Activated naive CD4-positive, alpha-beta T cell treated with anti-CD3 and anti-CD28 coated beads, Interleukin-2, amount 50 U/mL, for 16 hours (primary cell): ENCODE data around the gene SLC22A12.

Source experiments
- DNase-seq: peaks from one replicate; pipeline ENCODE4 v3.0.0-alpha.2; 2020

SLC22A12 gene

DNA sequence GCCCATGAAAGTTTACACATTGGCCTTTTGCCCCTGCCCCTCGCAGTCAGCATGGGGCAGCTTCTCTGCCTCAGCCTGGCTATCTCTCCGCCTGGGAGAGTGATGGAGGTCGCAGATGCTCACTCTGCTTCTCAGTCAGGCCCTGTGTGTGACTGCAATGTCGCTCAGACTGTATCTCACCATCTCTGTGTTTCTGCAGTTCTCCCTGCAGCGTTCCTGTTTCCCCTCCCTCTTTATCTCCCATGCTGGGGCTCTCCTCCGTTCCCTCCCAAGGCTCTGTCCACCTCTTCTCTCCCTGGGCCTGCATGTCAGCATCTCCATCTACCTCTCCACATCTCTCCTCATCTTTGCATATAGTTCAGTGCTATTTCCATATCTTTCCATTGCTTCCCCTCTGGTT lies 38.1 kb downstream of the SLC22A12 start:
- no peak for DNase-seq

DNA sequence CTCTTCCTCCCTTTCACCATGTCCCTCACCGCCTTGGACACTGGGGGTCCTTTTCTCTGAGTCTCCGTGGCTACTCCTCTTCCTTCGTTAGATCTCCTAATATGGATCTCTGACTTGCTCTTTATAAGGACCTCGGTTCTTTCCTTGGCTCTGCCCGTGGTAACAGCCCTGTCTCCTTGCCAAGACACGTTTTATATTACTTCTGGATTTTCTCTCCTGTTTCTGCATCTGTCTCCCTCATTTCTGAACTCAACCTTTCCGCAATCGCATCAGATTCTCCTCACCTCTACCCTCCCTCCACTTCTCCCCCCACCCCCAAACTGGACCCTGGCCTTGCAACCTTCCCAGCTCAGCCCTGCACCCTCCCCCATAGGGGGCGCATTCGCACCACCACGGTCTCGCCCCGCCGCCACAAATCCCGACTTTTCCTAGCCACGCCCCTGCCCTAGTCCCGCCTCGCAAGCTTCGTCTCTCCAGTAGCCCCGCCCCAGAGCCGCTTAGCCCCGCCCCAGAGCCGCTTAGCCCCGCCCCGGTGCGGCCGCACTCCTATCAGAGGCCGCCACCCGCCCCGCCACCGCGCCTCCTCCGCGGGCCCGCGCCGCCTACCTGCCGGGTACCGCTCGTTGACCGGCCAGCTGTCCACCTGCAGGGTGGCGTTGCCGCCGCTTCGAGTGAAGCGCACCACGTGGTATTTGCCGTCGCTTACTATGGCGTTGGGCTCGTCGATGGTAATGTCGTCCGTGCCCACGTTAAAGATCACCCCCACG lies 39.0 kb downstream of the SLC22A12 start:
- no peak for DNase-seq

DNA sequence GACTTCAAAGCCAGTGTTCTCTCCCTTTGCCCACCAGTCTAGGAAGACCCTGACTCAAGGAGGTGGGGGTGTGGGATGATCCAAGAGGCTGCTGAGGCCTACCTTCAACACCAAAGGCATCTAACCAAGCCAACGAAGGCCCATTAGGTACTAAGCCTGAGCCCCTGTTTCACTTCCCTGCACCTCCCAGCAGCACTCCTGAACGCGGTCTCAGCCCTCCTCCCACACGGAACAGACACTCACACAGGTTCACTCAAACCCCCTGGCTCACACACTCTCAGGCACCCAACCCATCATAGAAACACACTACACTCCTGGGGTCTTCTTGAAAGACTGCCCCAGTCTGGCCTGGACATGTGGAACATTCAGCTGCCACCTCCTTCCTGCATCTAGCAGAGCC lies 40.7 kb downstream of the SLC22A12 start:
- no peak for DNase-seq

DNA sequence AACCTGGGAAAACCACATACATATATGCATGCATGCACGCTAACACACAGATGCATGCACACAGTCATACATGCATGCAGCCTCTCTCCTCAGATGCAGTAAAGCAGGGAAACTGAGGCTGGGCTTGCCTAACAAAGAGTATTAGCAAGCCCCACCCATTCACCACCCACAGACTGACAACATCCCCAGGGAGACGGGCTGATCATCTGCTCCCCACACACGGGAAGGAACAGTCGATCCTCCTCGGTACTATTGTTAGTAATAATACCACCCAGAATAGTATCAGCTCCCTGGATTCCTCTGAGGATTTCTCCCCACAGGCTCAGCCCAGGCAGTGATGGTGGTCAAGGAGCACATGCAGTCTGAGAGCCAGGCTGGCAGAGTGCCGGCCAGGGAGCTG lies 41.2 kb downstream of the SLC22A12 start:
- no peak for DNase-seq

DNA sequence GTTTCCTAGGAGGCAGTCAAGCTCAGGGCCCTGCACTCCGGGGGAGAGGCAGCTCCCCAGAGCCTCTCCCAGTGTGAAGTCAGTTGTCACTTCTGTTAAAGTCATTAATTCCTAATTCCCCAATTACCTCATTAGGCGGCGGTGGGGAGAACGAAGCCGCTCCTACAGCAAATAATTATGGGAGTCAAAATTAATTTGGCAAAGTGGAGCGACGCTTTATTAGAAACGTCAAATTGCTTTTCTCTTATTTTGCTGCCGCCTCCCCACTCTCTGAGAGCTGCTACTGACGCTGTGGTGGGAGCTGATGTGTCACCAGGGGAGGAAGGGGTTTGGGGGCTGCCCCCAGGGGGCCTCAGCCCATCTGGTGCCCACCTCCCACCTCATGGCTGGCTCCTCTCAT lies 41.6 kb downstream of the SLC22A12 start:
- no peak for DNase-seq

DNA sequence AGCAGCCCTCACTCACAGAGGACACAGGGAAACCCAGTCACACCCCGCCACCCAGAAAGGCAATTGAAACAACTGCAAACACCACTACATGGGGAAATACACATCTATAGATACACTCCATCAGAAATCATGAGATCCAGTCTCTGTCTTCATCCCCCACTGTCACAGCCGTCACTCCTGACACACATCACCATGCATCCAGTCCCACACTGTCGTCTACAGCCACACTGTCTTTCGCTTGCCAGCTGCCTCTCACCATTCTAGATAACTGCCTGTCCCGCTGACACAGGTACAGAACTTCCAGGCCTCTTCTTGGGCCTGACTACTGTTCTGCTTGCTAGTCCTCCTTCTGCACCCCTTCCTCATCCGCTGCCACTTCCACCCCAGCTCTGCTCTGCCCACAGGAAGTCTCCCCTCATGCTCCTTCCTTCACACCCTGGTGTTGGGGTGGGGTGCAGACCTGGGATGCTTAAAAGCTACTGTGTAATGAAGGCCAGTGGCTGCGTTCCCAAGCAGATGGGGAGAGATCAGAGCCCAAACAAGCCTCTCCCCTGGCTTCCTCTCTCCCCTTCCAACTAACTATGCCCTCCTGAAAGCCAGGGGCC lies 42.6 kb downstream of the SLC22A12 start:
- no peak for DNase-seq

DNA sequence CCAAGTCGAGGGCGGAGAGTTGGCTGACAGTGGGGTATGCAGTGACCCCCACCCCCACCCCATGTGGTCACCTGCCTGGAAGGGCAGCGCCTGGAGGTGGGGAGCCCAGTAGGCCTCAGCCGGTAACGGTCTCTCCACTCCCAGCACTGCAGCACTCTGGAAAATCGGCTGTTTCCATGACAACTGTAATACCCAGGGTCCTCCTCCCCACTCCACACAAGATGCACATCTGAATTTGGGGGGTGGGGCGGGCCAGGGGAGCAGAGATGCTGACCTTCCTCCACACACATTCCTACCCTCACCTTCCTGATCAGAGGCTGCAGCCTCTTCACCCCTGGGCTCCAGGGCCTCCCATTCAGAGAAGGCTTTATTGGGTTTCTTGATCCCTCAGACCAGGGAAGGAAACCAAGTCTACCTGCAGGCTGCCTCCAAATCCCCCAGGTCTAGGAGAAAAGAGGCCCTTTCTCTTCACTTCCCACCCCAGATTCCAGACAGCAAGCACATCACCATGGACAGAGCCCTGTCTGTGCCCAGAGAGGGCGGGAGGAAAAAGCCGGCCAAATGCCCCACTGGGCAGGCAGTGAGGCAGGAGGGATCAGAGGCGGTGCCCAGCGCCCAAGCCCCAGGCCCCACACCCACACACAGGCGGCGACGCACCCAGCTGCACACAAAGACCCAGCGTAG lies 46.5 kb downstream of the SLC22A12 start:
- DNase-seq, result no peak

DNA sequence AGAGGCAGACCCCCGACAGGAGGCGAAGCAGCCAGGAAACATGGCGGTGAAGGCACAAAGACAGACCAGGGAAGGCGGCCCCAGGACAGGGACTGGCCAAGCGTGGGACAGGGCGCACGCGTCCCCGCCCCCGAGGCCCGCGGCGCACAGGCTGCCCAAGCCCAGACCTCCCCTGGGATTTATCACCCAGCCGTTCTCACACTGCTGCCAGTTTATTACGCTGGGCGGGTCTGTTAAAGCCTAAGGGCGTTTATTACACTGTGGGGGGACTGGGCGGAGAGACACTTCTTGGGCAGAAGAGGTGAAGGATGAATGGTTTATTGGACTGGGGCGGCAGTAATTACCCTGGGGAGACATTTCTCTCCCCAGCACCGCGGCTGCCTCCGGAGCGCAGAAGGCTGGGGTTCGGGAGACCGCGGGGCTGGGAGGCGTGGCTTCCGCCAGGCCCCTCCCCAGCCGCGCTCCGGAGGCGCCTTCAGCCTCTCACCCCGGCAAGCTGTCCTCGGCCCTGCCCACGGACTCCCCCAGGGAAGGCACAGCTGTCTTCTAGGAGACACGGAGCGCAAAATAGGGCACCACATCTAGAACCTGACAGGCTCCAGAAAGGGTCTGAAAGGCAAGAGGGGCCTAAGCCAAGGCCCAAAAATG lies 47.1 kb downstream of the SLC22A12 start:
- DNase-seq, result no peak

DNA sequence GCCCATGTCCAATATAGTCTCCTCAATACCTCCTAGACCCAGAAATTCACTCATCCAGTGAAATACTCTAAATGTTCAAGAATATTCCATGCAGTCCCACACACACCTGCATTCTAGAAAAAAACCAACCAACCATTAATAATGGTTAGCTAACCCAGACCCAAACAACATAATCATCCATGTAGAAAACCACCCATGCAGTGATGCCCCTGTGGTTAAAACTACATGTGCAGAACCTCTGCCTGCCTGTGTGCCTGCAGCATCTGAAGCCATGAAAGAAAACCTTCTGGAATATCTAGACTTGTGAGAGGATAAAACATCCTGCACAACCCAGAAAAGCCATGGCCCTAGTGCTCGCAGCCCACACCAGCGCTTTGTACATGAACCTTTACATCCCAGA lies 47.8 kb downstream of the SLC22A12 start:
- no peak for DNase-seq

DNA sequence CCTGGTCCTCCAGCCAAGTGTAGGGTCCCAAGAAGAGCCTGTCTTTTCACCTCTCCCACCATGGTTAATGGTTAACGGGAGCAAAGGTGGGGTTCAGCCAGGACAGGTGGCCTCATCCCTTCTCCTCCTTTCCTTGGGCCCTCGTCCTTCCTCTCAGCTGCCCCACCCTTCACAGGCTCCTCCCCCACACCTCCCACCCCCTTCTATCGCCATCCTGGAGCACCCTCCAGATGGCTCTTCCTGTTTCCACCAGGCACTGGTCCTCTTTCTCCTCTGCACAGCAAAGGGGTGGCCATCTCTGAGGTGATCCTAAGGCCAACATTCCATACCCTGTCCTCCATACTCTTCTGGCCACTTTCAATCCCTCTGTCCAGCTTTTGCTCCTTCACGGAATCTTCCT lies 48.9 kb downstream of the SLC22A12 start:
- DNase-seq, result no peak

DNA sequence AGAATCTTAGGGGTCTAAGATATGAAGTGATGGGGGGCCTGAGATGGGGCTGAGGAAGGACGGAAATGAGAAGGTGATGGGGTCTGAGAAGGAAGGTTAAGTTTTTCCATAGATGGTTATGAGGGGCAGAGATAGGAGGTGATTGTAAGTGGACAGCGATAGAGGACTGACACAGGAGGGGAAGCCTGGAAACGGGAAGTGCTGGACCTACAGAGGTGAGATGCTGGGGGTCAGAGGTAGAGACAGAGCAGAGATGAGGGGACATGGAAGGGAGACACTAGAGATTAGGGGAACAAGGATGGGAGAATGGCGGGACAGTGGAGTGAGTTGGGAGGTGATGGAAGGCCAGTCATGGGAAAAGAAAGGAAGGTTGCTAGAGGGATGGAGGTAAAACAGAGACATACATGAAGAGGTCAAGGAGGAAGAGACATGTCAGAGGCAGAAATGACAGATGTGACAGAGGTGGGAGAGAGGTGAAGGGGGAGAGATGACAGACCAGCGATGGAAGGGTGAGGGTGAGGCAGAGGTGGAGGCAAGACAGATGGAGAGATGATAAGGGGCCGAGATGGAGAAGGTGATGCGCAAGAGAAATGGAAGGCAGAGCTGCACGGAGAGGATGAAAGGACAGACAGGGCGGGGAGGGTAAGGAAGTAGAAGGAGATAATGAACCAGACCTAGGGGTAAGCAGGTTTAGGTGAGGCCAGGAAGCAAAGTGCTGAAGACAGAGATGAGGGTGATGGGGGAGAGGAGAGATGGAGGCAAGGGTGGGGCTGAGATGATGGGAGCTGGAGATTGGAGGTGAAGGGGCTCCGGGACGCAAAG lies 50.8 kb downstream of the SLC22A12 start:
- no peak for DNase-seq

DNA sequence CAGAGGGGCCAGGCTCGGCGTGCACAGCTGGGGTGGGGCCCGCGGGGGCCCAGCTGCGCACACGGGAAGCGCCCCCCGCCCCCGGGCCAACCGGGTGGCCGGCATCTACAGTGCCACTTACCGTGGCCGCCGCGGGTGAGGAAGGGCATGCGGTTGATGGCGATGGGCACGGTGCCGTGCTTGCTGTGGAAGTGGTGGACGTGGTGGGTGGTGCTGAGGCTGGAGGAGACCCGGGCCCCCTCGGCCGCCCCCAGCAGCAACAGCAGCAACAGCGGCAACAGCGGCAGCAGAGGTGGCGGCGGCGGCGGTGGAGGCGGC lies 51.4 kb downstream of the SLC22A12 start:
- no peak for DNase-seq

DNA sequence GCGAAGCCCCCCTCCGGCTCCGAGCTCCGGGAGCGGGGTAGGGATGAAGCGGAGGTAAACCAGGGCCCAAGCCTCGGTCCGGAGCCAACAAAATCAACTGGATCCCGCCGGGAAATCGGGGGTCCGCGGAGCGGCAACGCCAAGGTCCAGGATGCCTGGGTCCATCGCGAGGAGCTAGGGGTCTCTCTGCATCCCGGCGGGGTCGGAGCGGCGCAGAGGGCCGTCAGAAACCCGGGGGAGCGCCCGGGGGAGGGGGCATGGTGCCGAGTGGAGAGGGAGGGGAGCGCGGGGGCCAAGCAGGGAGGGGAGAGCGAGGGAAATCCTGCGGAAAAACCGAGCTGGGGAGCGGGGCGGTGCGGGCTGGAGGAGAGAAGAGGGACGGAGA lies 51.8 kb downstream of the SLC22A12 start:
- DNase-seq, result no peak

DNA sequence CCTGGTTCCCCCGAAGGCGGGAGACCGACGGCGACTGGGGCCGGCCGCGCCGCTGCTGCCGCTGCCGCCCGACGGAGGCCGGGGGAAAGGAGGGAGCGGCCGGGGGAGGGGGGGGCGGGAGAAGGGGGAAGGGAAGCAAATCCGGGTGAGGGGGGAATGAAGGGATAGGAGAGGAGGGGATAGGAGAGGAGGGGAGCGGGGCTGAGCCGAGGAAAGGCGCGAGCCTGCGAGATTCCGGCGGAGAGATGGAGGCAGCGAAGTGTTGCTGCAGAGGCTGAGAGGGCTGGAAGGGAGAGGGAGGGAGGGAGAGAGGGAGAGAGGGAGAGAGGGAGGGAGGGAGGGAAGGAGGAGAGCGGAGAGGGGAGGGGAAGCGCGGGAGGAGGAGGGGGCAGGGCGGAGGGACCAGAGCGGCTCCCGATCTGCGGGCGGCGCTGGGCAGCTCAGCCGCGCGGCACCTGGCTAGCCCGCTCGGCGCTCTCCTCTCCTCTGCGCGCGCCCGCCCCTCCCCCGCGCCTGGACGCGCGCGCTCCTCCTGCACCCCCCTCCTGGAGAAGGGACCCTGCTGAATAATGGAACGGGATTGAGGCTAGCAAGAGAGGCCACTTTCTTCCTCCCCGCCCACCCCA lies 52.3 kb downstream of the SLC22A12 start:
- no peak for DNase-seq

DNA sequence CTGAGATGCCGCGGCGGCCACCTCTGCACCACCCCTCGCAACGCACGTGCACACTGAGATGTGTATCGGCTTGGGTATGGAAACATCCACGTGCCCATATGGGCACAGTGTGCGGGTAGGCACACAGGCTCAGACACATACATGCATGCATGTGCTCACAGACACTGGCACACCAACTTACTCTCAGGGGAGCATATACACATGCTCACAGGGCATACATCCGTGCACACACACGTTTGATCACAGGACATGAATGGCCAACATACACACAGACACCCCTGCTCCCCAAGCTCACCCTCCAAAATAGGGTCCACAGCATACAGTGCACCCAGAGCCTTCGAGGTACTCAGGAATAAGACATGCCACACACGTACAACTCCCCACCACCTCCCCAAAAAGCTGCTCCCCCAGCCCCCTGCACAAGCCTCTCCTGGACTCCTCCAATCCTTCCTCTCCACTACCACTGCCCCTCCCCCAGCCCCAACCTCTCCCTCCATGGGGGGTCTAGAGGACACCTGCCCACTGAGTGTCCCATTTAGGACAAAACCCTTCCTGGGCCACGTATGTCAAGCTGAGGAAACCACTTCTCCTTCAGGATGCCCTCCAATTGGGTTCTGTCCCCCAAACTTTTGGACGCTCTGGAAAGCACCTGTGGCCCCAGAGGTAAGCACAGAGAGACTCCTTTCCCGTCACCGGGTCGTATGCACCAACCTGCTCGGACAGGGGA lies 53.1 kb downstream of the SLC22A12 start:
- DNase-seq, result no peak

DNA sequence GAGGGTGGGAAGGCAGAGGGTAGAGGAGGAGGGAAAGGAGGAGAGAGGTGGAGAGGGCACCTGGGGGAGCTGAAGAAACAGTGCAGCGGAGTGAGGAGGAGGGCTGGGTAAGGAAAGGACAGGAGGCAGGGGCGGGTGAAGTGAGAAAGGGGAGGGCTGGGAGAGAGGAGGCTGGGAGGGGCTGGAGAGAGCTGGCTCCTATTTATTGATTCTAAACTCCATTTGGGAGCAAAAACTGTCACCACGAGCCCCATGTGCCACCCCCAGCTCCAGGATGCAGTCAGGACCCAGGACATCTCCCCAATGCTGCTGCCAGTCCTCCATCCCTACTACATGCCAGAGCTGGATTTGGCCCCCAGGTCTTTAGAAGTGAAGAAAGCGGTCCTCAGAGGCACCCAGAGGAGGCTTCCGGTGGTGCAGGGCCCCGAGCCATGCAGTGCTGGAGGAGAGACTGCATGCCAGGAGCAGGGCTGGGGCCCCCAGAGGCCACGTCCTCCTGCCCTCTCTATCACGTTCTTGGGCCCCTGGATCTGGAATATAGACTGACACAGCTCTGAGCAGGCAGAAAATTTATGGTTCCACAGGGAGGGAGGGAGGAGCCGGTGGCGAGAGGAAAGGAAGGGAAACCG lies 53.7 kb downstream of the SLC22A12 start:
- no peak for DNase-seq

DNA sequence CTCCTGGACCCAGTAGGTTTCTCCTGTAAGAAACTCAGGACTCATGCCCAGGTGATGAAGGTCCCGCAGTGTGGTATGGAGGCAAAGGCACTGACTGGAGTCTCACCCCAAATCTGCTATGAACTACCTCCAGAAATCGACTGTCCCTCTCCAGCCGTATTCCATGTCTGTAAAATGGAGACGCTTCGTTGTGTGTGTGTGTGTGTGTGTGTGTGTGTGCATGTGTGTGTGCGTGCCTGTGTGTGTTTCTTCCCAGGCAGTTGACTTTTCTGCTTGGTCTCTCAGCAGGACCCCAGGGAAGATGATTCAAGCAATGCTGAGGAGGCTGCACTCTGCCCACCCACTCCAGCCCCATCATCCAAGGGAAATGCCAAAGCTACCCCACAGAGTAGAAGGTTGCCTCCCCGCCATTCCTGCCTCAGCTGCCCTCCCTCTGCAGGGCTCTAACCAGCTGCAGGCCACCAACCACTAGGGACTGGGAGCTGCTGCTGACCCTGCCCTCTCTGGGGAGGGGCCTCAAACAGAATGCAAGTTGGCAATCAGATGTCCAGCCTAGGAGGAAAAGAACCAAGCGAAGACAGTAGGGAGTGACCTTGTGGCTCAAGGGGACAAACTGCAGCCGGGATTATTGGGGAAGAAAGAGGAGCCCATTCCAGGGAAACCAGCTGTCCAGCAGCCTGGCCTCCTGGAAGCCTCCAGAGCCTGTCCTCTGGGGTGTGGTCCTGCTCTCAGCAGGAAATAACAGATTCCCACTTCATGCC lies 56.2 kb downstream of the SLC22A12 start:
- no peak for DNase-seq

DNA sequence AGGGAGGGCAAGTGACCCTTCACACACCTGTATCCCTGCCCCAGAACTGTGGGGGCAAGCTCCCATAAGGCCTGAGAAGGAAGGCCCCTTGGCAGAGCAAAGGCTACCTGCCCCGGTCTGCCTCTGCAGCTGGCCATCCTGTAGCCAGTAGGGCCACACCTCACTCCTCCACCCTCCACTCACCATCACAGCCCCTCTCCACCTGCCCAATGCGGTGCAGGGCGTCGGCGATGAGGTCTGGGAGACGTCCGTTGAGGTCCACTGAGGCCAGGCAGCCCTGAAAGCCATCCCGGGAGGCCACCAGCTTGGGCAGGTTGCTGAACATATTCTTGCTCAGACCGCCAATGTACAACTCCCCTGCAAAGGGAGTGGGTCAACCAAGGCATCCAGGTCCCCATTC lies 57.5 kb downstream of the SLC22A12 start:
- DNase-seq, result no peak

DNA sequence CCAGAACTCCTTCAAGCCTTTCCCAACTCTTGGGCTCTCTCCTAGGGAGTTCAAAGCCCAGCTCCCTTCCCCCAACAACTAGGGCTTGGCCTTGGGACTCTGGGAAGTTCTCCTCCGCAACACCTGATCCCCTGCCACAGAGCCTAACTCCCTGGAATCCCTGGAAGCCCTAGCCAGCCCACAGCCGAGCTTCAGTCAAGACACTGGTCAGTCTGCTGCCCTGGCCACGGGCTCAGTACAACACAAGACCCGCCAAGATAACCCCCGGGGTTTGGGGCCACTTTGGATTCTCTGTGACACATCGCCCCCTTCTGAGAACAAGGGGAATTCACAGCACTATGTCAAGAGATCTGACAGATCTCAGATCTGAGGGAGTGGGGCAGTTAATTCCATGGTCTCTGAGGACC lies 58.3 kb downstream of the SLC22A12 start:
- DNase-seq, result no peak

DNA sequence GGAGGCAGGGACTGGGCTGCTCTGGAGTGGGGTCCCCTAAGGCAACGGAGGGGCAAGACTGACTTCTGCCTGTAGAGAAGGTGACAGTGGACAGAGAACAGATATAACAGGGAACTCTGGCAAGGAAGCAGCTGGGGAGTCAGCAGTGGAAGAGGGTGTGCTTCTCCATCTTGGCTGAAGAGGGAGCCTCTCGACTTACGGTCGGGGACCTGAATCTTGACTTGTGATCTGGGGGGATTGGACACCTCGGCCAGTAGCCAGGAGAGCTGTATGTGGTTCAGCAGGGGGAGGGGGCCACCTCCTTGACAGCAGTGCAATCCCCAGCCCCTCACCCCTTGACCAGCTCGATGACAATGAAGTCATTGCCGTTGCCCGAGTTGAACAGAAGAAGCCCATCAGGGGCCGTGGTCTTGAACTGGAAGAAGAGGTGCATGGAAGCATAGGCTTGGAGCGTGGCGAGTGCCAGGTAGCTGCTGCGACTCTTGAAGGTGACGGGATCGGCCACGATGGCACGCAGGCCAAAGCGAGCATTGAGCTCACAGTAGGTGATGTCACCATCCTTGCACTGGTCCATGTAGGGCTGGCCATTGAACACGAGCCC lies 60.0 kb downstream of the SLC22A12 start:
- no peak for DNase-seq
